GM12872 (cell line): ENCODE data around the gene JMJD1C.
A peak's percentile ranks its signal among the peaks of the same experiment; 100 is the strongest.

Experiments used
- TF ChIP-seq, protein P1 (sequence below): IDR thresholded peaks from 3 replicates; pipeline ENCODE4 v1.5.1; 2011; ENCODE audit warnings: low read depth, mild to moderate bottlenecking, low read length, moderate library complexity; ENCODE audit not compliant: insufficient read depth

The JMJD1C gene

DNA sequence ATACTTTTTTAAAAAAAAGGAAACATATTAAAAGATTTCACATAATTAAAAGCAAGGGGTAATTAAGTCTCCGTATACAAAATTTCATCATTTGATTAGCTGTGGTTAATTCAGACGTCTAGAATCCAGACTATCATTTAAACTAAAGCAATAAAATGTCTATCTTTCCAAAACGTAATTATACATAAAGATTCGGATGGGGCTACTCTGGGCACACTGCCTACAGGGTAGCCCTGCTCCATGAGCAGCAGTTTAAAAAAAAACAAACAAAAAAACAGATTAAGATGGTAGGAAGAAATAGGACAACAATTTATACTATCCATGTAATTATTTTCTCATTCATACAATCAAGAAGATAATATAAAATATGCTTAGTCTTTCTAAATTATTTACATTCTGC is 236.6 kb downstream of the JMJD1C start:
- TF ChIP-seq, protein P1, sequence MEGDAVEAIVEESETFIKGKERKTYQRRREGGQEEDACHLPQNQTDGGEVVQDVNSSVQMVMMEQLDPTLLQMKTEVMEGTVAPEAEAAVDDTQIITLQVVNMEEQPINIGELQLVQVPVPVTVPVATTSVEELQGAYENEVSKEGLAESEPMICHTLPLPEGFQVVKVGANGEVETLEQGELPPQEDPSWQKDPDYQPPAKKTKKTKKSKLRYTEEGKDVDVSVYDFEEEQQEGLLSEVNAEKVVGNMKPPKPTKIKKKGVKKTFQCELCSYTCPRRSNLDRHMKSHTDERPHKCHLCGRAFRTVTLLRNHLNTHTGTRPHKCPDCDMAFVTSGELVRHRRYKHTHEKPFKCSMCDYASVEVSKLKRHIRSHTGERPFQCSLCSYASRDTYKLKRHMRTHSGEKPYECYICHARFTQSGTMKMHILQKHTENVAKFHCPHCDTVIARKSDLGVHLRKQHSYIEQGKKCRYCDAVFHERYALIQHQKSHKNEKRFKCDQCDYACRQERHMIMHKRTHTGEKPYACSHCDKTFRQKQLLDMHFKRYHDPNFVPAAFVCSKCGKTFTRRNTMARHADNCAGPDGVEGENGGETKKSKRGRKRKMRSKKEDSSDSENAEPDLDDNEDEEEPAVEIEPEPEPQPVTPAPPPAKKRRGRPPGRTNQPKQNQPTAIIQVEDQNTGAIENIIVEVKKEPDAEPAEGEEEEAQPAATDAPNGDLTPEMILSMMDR = no peak

DNA sequence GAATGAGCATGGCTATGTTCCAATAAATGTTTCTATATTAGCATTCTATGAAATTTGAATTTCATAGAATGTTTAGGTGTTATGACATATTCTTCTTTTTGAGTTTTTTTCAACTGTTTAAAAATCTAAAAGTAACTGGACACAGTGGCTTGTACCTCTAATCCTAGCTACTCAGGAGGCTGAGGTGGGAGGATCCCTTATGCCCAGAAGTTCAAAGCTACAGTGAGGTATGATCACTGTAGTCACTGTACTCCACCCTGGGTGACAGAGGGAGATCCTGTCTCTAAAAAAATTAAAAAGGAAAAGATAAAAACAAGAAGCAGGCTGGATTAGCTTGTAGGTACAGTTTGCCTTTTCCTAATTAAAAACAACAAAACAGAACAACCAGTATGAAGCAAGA is 237.5 kb downstream of the JMJD1C start:
- TF ChIP-seq, protein P1 = no peak

DNA sequence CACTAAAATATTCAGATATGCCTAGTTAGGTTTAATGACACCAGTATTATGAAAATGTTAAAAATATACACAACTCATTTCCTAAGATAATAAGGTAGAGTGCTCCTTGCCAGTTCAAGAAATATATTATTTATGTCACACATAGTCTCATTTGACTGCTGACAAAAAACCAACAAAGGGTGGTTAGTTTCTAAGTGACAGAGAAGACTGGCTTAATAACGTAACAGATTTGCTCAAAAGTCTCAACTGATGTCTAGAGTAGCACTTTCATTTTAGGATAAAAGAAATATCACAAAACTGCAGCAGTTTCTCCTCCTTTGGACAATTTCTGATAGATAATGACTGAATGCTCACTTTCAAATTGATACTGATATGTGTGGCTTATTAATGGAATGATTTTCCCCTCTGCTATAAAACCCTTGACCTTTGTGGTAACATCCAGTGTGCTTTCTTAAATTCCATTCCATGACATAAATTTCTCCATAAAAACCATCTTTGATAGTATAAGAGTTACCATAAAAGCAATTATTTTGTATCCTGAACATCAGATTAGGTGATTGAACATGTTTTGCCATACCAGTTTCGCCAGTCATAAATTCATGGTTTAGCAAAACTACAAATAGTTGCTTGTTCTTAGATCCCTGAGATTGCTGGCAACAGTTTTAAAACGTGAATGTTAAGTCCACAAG is 238.4 kb downstream of the JMJD1C start:
- TF ChIP-seq, protein P1 = no peak

DNA sequence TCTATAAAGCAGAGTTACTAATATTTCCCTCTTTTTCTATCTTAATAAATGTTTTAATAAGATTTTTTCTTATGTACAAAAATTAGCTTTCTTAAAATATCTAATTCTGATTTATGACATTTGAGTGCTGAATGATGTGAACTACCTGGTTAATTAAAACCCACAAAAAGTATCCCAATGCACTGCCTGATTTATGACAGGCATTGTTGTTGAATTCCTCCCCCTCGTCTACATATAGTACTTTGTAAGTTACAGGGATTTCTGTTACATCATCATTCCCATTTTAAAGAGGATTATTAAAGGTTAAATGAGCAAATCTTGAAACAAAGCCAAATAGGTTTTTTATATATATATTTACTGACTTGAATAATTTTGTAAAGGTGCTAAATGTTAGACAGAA is 241.5 kb downstream of the JMJD1C start:
- TF ChIP-seq, protein P1 = no peak

DNA sequence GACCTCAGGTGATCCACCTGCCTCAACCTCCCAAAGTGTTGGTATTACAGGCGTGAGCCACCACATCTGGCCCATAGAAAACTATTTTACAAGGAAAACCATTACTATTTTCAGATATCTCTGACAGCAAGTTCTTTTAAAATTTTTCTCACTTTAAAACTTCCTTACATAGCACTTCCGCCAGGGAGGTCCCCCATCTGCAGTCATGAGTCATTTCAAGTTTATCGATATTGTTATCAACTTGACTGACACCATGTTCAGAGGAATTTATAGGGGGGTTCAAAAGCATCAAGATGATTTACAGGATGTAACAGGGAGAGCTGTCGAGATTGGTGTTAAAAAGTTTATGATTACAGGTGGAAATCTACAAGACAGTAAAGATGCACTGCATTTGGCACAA is 243.8 kb downstream of the JMJD1C start:
- TF ChIP-seq, protein P1 = no peak

DNA sequence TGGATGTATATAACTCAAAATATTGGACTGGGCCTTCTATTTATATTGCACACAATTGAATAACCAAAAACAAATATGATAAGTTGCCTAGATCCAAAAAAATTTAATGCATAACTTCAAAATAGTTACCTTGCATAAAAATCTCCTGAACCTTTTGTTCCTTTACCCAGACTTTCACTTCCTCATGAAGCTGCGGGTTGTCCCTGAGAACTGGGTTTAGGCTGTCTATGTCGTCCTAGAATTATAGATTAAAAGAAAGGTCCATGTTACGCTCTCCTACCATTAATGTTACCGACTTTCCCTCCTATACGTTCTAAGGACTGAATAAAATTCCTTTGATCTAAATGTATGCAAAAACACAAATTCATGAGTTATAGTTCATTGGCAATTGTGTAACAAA is 246.0 kb downstream of the JMJD1C start:
- TF ChIP-seq, protein P1 = no peak

DNA sequence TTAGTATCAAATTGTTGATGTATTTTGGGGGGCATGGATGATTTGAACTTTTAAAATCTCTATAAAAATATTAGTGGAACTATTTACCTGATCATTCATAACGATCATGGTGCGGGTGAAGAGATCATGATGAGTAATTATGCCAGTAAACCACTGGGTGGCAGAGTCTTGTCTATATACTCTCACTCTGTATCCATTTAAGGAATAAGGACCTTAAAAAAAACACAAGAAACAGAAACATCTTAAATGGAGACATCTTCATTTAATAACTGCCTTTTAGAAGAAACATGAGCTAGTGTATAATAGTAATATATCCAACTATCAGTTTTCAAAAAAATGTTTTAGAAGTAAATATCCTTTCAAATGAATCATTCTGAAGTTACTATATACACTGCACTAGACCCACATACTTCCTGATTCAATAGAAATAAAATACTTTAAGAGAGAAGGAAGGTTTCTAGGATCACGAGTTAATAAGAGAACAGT is 248.6 kb downstream of the JMJD1C start:
- TF ChIP-seq, protein P1 = peak; percentile 49; the same call in 2 of the 3 replicates

DNA sequence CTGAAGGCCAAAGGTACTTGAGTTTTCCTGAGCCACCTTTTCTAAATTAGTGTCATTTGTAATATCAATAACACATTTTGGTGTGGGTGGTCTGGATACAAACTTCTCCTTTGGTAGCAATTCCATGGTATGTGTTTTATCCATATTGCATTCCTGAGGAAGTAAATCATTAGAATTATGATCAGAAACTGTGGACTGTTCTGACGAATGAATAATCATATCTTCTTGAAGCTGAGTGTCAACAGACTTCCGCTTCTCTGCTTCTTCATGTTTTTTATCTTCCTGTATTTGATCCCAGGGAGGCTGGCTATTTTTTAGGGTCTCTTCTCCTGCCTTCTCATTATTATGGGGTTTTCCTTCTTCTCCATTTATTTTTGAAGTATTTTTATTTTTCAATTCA is 251.2 kb downstream of the JMJD1C start:
- TF ChIP-seq, protein P1 = no peak
